HG03025 (cell line): ENCODE measurements around the gene MAD1L1.

Source experiments
- ATAC-seq: cut with Tn5 transposase; IDR thresholded peaks from one replicate; pipeline ENCODE4 v1.9.1; 2021; ENCODE audit warnings: mild to moderate bottlenecking, moderate library complexity; ENCODE audit not compliant: unreplicated experiment, low FRiP score

MAD1L1 gene

GRCh38 chr7:1952781-1953180, 280.0 kb downstream of the MAD1L1 start:
- no peak for ATAC-seq

- no peak for ATAC-seq
Measured at GRCh38 chr7:1952169-1952760, 280.5 kb downstream of the MAD1L1 start.

GRCh38 chr7:1951600-1951999, 281.1 kb downstream of the MAD1L1 start:
- no peak for ATAC-seq

- ATAC-seq: no peak
Measured at GRCh38 chr7:1951159-1951536, 281.6 kb downstream of the MAD1L1 start.

- ATAC-seq: no peak
Measured at GRCh38 chr7:1950452-1951158, 282.1 kb downstream of the MAD1L1 start.

GRCh38 chr7:1950066-1950451, 282.7 kb downstream of the MAD1L1 start:
- no peak for ATAC-seq

GRCh38 chr7:1949681-1950055, 283.1 kb downstream of the MAD1L1 start:
- ATAC-seq: no peak

- ATAC-seq: no peak
Measured at GRCh38 chr7:1948887-1949680, 283.7 kb downstream of the MAD1L1 start.

GRCh38 chr7:1948301-1948796, 284.4 kb downstream of the MAD1L1 start:
- ATAC-seq: no peak

- no peak for ATAC-seq
Measured at GRCh38 chr7:1947586-1948217, 285.0 kb downstream of the MAD1L1 start.

- no peak for ATAC-seq
Measured at GRCh38 chr7:1946773-1947450, 285.8 kb downstream of the MAD1L1 start.

GRCh38 chr7:1946025-1946772, 286.5 kb downstream of the MAD1L1 start:
- no peak for ATAC-seq

GRCh38 chr7:1945558-1945957, 287.2 kb downstream of the MAD1L1 start:
- ATAC-seq: no peak

- no peak for ATAC-seq
Measured at GRCh38 chr7:1944619-1945210, 288.0 kb downstream of the MAD1L1 start.

GRCh38 chr7:1943933-1944618, 288.7 kb downstream of the MAD1L1 start:
- ATAC-seq: no peak

- ATAC-seq: no peak
Measured at GRCh38 chr7:1943326-1943725, 289.4 kb downstream of the MAD1L1 start.

- no peak for ATAC-seq
Measured at GRCh38 chr7:1942941-1943289, 289.8 kb downstream of the MAD1L1 start.

- no peak for ATAC-seq
Measured at GRCh38 chr7:1942243-1942940, 290.4 kb downstream of the MAD1L1 start.
